Mesendoderm (in vitro differentiated cells): ENCODE results near the gene USPL1.
A peak's percentile ranks its signal among the peaks of the same experiment; 100 is the strongest.
"Not testable (repeated sequence)": the region's sequence is repeated elsewhere in the genome, so short reads cannot be mapped to it uniquely, and the experiment has no call there.

Source experiments
- DNase-seq: peaks from one replicate; pipeline ENCODE4 v3.0.0; 2013
- H2AK5ac ChIP-seq: 2 replicates; pipeline ENCODE4 v1.6.1; 2013; ENCODE audit warnings: low read length, inconsistent platforms
- H2BK120ac ChIP-seq: 2 replicates; pipeline ENCODE4 v1.6.1; 2013; ENCODE audit warnings: low read depth, mild to moderate bottlenecking, low read length, moderate library complexity, mixed read lengths
- H2BK15ac ChIP-seq: replicated peaks from 2 replicates; pipeline ENCODE4 v1.6.1; 2013; ENCODE audit warnings: low read depth, mild to moderate bottlenecking, moderate library complexity
- H2BK5ac ChIP-seq: 2 replicates; pipeline ENCODE4 v1.6.1; 2013; ENCODE audit warnings: low read length, inconsistent platforms
- H3K18ac ChIP-seq: 2 replicates; pipeline ENCODE4 v1.6.1; 2013; ENCODE audit warnings: mild to moderate bottlenecking, low read length, mixed read lengths
- H3K23ac ChIP-seq: one replicate; pipeline ENCODE4 v1.6.1; 2013; ENCODE audit warnings: low read length
- H3K27ac ChIP-seq: 2 replicates; pipeline ENCODE4 v1.5.1; 2013; ENCODE audit warnings: low read depth, mild to moderate bottlenecking, inconsistent platforms, low read length, moderate library complexity
- H3K27me3 ChIP-seq: 2 replicates; pipeline ENCODE4 v1.6.1; 2013; ENCODE audit warnings: low read length, control low read depth, mild to moderate bottlenecking, inconsistent platforms; ENCODE audit not compliant: insufficient read depth, poor library complexity
- H3K36me3 ChIP-seq: 2 replicates; pipeline ENCODE4 v1.6.1; 2013; ENCODE audit warnings: low read length, inconsistent platforms; ENCODE audit not compliant: control insufficient read depth, insufficient read depth
- H3K4ac ChIP-seq: one replicate; pipeline ENCODE4 v1.6.1; 2013; ENCODE audit warnings: low read depth, mild to moderate bottlenecking, low read length, moderate library complexity
- H3K4me1 ChIP-seq: 2 replicates; pipeline ENCODE4 v1.6.1; 2013; ENCODE audit warnings: low read depth, low read length, inconsistent platforms; ENCODE audit not compliant: control insufficient read depth
- H3K4me2 ChIP-seq: 2 replicates; pipeline ENCODE4 v1.6.1; 2013; ENCODE audit warnings: low read length
- H3K4me3 ChIP-seq: 2 replicates; pipeline ENCODE4 v1.5.1; 2013; ENCODE audit warnings: mild to moderate bottlenecking, low read length
- H3K56ac ChIP-seq: one replicate; pipeline ENCODE4 v1.6.1; 2013; ENCODE audit warnings: low read length
- H3K79me1 ChIP-seq: 2 replicates; pipeline ENCODE4 v1.6.1; 2013; ENCODE audit warnings: low read length, inconsistent platforms
- H3K79me2 ChIP-seq: 2 replicates; pipeline ENCODE4 v1.6.1; 2013; ENCODE audit warnings: mild to moderate bottlenecking, low read length; ENCODE audit not compliant: control insufficient read depth, insufficient read depth
- H3K9ac ChIP-seq: 2 replicates; pipeline ENCODE4 v1.6.1; 2013; ENCODE audit warnings: low read length, inconsistent platforms
- H4K5ac ChIP-seq: one replicate; pipeline ENCODE4 v1.6.1; 2013; ENCODE audit warnings: low read length
- H4K8ac ChIP-seq: one replicate; pipeline ENCODE4 v1.6.1; 2013; ENCODE audit warnings: low read depth, mild to moderate bottlenecking, control low read depth, low read length, moderate library complexity
- WGBS: extraction: QIAGEN DNeasy Blood & Tissue Kit; methylation state at CpG from one replicate; pipeline ENCODE4 v1.1.7; 2013; ENCODE audit warnings: low lambda C conversion rate, missing lambda C conversion rate; ENCODE audit not compliant: insufficient coverage; ENCODE audit errors: extremely low coverage; 5-methylcytosine and 5-hydroxymethylcytosine counted together

USPL1 gene

GRCh38 chr13:30651648-30652047 lies 33.9 kb downstream of the USPL1 start:
- not testable (repeated sequence) for H3K27me3 ChIP-seq, H3K36me3 ChIP-seq, H3K4ac ChIP-seq, H2BK120ac ChIP-seq, H3K4me3 ChIP-seq, H2AK5ac ChIP-seq, H3K9ac ChIP-seq, H3K56ac ChIP-seq, H3K4me2 ChIP-seq, H2BK15ac ChIP-seq, H2BK5ac ChIP-seq, H3K18ac ChIP-seq, H3K23ac ChIP-seq, H4K5ac ChIP-seq, H3K79me1 ChIP-seq, H4K8ac ChIP-seq, H3K4me1 ChIP-seq, H3K79me2 ChIP-seq, H3K27ac ChIP-seq, DNase-seq
- no CpG with 5 or more reads among the region's 5 CpGs for WGBS

- Histone ChIP-seq H2BK15ac (no peak overlapping the region), H3K27me3 (no peaks in the 10 kb centered on the region), H3K27ac (no peak overlapping the region), H3K4me1 (no peaks in the 10 kb centered on the region), H2BK5ac (no peak overlapping the region), H3K4me3 (no peak overlapping the region), H3K79me2 (no peaks in the 10 kb centered on the region), H2AK5ac (no peak overlapping the region), H3K4me2 (no peak overlapping the region), H3K79me1 (peaks cover 3% of the 10 kb centered on the region), H4K8ac (no peak overlapping the region), H3K56ac (no peak overlapping the region), H3K4ac (no peak overlapping the region), H2BK120ac (no peak overlapping the region), H3K36me3 (no peaks in the 10 kb centered on the region), H3K18ac (no peak overlapping the region), H3K23ac (no peak overlapping the region), H3K9ac (no peak overlapping the region), H4K5ac (no peak overlapping the region)
- no peak for DNase-seq
- WGBS = no CpG with 5 or more reads among the region's 1 CpG
Measured at GRCh38 chr13:30652746-30653386, 35.1 kb downstream of the USPL1 start.

GRCh38 chr13:30654430-30654829 lies 36.7 kb downstream of the USPL1 start:
- Histone ChIP-seq H3K4me2 (no peak overlapping the region), H3K27me3 (no peaks in the 10 kb centered on the region), H2BK120ac (no peak overlapping the region), H3K4ac (no peak overlapping the region), H3K4me1 (no peaks in the 10 kb centered on the region), H4K8ac (no peak overlapping the region), H3K23ac (no peak overlapping the region), H2AK5ac (no peak overlapping the region), H3K27ac (no peak overlapping the region), H3K9ac (no peak overlapping the region), H2BK5ac (no peak overlapping the region), H2BK15ac (no peak overlapping the region), H4K5ac (no peak overlapping the region), H3K79me2 (no peaks in the 10 kb centered on the region), H3K18ac (no peak overlapping the region), H3K36me3 (no peaks in the 10 kb centered on the region), H3K79me1 (peaks cover 3% of the 10 kb centered on the region), H3K4me3 (no peak overlapping the region), H3K56ac (no peak overlapping the region)
- no CpG with 5 or more reads among the region's 1 CpG for WGBS
- DNase-seq = no peak

GRCh38 chr13:30656178-30656577 lies 38.5 kb downstream of the USPL1 start:
- Histone ChIP-seq H4K5ac (no peak overlapping the region), H3K36me3 (no peaks in the 10 kb centered on the region), H3K4me1 (no peaks in the 10 kb centered on the region), H3K79me2 (no peaks in the 10 kb centered on the region), H3K23ac (no peak overlapping the region), H3K56ac (no peak overlapping the region), H2BK120ac (no peak overlapping the region), H3K18ac (no peak overlapping the region), H3K4ac (no peak overlapping the region), H2BK5ac (no peak overlapping the region), H2BK15ac (no peak overlapping the region), H3K4me2 (no peak overlapping the region), H3K27ac (no peak overlapping the region), H3K9ac (no peak overlapping the region), H3K4me3 (no peak overlapping the region), H2AK5ac (no peak overlapping the region), H3K27me3 (no peaks in the 10 kb centered on the region), H4K8ac (no peak overlapping the region), H3K79me1 (peaks cover 3% of the 10 kb centered on the region)
- no CpG with 5 or more reads among the region's 3 CpGs for WGBS
- no peak for DNase-seq

- Histone ChIP-seq H3K4ac (no peak overlapping the region), H4K5ac (no peak overlapping the region), H3K79me2 (no peaks in the 10 kb centered on the region), H4K8ac (no peak overlapping the region), H2BK15ac (no peak overlapping the region), H3K79me1 (no peaks in the 10 kb centered on the region), H3K56ac (no peak overlapping the region), H3K36me3 (no peaks in the 10 kb centered on the region), H3K23ac (no peak overlapping the region), H3K18ac (no peak overlapping the region), H2AK5ac (no peak overlapping the region), H3K27me3 (no peaks in the 10 kb centered on the region), H3K4me1 (peaks cover 6% of the 10 kb centered on the region), H3K27ac (no peak overlapping the region), H2BK120ac (no peak overlapping the region), H2BK5ac (no peak overlapping the region), H3K9ac (no peak overlapping the region), H3K4me3 (no peak overlapping the region), H3K4me2 (no peak overlapping the region)
- no CpG with 5 or more reads among the region's 7 CpGs for WGBS
- peak; percentile 82 for DNase-seq
Measured at GRCh38 chr13:30659980-30660379, 42.3 kb downstream of the USPL1 start.

- no peak overlapping the region for H2AK5ac ChIP-seq
- H3K4me1 ChIP-seq = peaks cover 7% of the 10 kb centered on the region
- H3K4me3 ChIP-seq = no peak overlapping the region
- no peak overlapping the region for H3K4me2 ChIP-seq
- no peak overlapping the region for H3K18ac ChIP-seq
- H2BK120ac ChIP-seq = no peak overlapping the region
- no peak overlapping the region for H2BK5ac ChIP-seq
- H2BK15ac ChIP-seq = no peak overlapping the region
- H3K9ac ChIP-seq = no peak overlapping the region
- H3K23ac ChIP-seq = no peak overlapping the region
- no peaks in the 10 kb centered on the region for H3K36me3 ChIP-seq
- DNase-seq = peak; percentile 54
- H3K27ac ChIP-seq = no peak overlapping the region
- H3K27me3 ChIP-seq = no peaks in the 10 kb centered on the region
- no peaks in the 10 kb centered on the region for H3K79me2 ChIP-seq
- H4K5ac ChIP-seq = no peak overlapping the region
- no peak overlapping the region for H3K56ac ChIP-seq
- no CpG with 5 or more reads among the region's 2 CpGs for WGBS
- no peak overlapping the region for H3K4ac ChIP-seq
- H4K8ac ChIP-seq = no peak overlapping the region
- H3K79me1 ChIP-seq = no peaks in the 10 kb centered on the region
Measured at GRCh38 chr13:30660796-30661195, 43.1 kb downstream of the USPL1 start.
